NB4 (cell line): ENCODE measurements around the gene IL23R.
"Not testable (repeated sequence)": the region's sequence is repeated elsewhere in the genome, so short reads cannot be mapped to it uniquely, and the experiment has no call there.

Experiments used
- DNase-seq: peaks from one replicate; pipeline ENCODE4 v3.0.0; 2010; ENCODE audit warnings: low read depth
- H3K4me3 ChIP-seq: one replicate; pipeline ENCODE4 v1.5.1; 2011; ENCODE audit warnings: mild to moderate bottlenecking, low read depth, low read length, moderate library complexity
- MAX ChIP-seq: IDR thresholded peaks from 2 replicates; pipeline ENCODE4 v1.6.1; 2011; ENCODE audit warnings: low read depth, low read length
- MYC ChIP-seq: IDR thresholded peaks from 2 replicates; pipeline ENCODE4 v1.6.1; 2011; ENCODE audit warnings: low read depth, low read length
- POLR2A ChIP-seq: IDR thresholded peaks from 2 replicates; pipeline ENCODE4 v1.6.1; 2011; ENCODE audit warnings: mild to moderate bottlenecking; ENCODE audit not compliant: insufficient read length; ENCODE audit errors: extremely low read depth
- TF ChIP-seq, protein P1 (sequence below): IDR thresholded peaks from one replicate; pipeline ENCODE4 v1.5.1; 2012; ENCODE audit warnings: low read depth, low read length

The IL23R gene

GRCh38 chr1:67144696-67145095 lies 21.6 kb upstream of the IL23R start:
- TF ChIP-seq, protein P1, sequence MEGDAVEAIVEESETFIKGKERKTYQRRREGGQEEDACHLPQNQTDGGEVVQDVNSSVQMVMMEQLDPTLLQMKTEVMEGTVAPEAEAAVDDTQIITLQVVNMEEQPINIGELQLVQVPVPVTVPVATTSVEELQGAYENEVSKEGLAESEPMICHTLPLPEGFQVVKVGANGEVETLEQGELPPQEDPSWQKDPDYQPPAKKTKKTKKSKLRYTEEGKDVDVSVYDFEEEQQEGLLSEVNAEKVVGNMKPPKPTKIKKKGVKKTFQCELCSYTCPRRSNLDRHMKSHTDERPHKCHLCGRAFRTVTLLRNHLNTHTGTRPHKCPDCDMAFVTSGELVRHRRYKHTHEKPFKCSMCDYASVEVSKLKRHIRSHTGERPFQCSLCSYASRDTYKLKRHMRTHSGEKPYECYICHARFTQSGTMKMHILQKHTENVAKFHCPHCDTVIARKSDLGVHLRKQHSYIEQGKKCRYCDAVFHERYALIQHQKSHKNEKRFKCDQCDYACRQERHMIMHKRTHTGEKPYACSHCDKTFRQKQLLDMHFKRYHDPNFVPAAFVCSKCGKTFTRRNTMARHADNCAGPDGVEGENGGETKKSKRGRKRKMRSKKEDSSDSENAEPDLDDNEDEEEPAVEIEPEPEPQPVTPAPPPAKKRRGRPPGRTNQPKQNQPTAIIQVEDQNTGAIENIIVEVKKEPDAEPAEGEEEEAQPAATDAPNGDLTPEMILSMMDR: peak; percentile 27
- no peak for TF ChIP-seq MAX
- no peak for DNase-seq
- no peak overlapping the region for H3K4me3 ChIP-seq

DNA sequence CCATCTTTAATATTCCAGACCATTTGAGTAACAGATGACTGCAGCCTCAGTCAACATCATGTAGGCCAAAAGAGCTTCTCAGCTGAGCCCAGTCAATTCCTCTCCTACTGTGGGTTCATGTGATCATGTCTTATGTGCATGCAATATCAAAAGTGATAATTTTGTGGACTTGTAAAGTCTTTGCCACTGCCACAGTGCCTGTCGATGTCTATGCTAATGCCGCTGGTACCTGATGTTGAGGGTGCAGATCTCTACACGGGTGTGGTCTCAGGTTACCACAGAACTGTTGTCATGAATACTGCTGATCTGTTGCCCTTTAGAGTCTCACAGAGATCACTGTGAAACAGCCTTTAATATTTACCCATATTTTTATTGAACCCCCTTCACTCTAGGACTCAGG lies 20.2 kb upstream of the IL23R start:
- no peak overlapping the region for H3K4me3 ChIP-seq
- TF ChIP-seq MAX: no peak

GRCh38 chr1:67146539-67146938 lies 19.7 kb upstream of the IL23R start:
- no peak overlapping the region for H3K4me3 ChIP-seq
- TF ChIP-seq MYC (no peak), POLR2A (no peak), MAX (no peak)
- TF ChIP-seq, protein P1: no peak
- no peak for DNase-seq

More for the DNA sequence above, 20.2 kb upstream of the IL23R start:
- DNase-seq: no peak

DNA sequence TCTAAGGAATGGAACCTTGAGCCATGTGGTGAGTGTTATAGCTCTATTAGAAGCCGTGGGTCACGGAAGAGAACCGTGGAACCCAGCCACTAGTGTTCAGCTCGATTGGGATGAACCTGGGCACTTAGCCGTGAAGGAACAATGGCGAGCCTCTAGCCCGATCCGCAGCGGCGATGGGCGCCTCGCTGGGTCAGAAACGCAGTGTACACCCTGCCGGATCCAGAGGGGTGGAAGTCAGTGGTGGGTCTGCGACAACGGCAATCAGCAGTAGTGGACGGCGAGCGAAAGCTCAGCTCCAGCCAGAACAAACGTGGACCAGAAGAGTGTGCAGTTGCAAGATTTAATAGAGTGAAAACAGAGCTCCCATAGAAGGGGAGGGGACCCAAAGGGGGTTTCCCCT lies 18.3 kb upstream of the IL23R start:
- not testable (repeated sequence) for H3K4me3 ChIP-seq, DNase-seq

GRCh38 chr1:67148516-67149178 lies 17.6 kb upstream of the IL23R start:
- TF ChIP-seq POLR2A (no peak), MYC (no peak), MAX (no peak)
- TF ChIP-seq, protein P1: no peak
- no peak for DNase-seq
- no peak overlapping the region for H3K4me3 ChIP-seq

GRCh38 chr1:67149179-67149770 lies 17.0 kb upstream of the IL23R start:
- TF ChIP-seq POLR2A: no peak
- TF ChIP-seq, protein P1: peak; percentile 60
- no peak overlapping the region for H3K4me3 ChIP-seq
- peak; percentile 76 for DNase-seq

DNA sequence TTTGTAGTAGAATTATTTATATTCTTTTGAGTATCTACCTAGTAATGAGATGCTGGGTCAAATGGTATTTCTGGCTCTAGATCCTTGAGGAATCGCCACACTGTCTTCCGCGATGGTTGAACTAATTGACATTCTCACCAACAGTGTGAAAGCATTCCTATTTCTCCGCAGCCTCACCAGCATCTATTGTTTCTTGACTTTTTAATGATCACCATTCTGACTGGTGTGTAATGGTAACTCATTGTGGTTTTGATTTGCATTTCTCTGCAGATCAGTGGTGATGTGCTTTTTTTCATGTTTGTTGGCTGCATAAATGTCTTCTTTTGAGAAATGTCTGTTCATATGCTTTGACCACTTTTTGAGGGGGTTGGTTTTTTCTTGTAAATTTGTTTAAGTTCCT lies 15.3 kb upstream of the IL23R start:
- no peak for DNase-seq
- TF ChIP-seq POLR2A (no peak), MYC (no peak), MAX (no peak)
- TF ChIP-seq, protein P1: no peak
- no peak overlapping the region for H3K4me3 ChIP-seq
